MM.1S (cell line): ENCODE results near the gene PDE4B.

Experiments
- DNase-seq: peaks from one replicate; pipeline ENCODE4 v3.0.0-alpha.2; 2015
- H2AFZ ChIP-seq: fragments of 300-600 bp; sonication (generic); 2 replicates; pipeline ENCODE4 v1.6.0; 2016; ENCODE audit warnings: antibody characterized with exemption, low read length
- H3F3A ChIP-seq: fragments of 300-600 bp; sonication (generic); 2 replicates; pipeline ENCODE4 v1.6.1; 2016; ENCODE audit warnings: mild to moderate bottlenecking, antibody characterized with exemption, low read length, moderate library complexity, mixed read lengths; ENCODE audit not compliant: insufficient read depth
- H3K27ac ChIP-seq: fragments of 300-600 bp; sonication (generic); 2 replicates; pipeline ENCODE4 v1.5.1; 2016; ENCODE audit warnings: mild to moderate bottlenecking, low read length
- H3K27me3 ChIP-seq: fragments of 300-600 bp; sonication (generic); replicated peaks from 2 replicates; pipeline ENCODE4 v1.6.0; 2016; ENCODE audit warnings: low read length; ENCODE audit not compliant: insufficient read depth
- H3K36me3 ChIP-seq: fragments of 300-600 bp; sonication (generic); replicated peaks from 2 replicates; pipeline ENCODE4 v1.6.1; 2016; ENCODE audit warnings: mild to moderate bottlenecking, low read length, mixed read lengths; ENCODE audit not compliant: insufficient read depth
- H3K4me1 ChIP-seq: fragments of 300-600 bp; sonication (generic); 2 replicates; pipeline ENCODE4 v1.6.1; 2016; ENCODE audit warnings: low read length, mixed read lengths
- H3K4me2 ChIP-seq: fragments of 300-600 bp; sonication (generic); 2 replicates; pipeline ENCODE4 v1.6.0; 2016; ENCODE audit warnings: low read depth, low read length
- H3K4me3 ChIP-seq: fragments of 300-600 bp; sonication (generic); 2 replicates; pipeline ENCODE4 v1.5.1; 2016; ENCODE audit warnings: low read length, mixed read lengths
- H3K79me2 ChIP-seq: fragments of 300-600 bp; sonication (generic); 2 replicates; pipeline ENCODE4 v1.6.1; 2016; ENCODE audit warnings: mixed run types, low read length, mixed read lengths
- H3K9ac ChIP-seq: fragments of 300-600 bp; sonication (generic); 2 replicates; pipeline ENCODE4 v1.6.1; 2016; ENCODE audit warnings: low read length, mixed read lengths
- H3K9me2 ChIP-seq: fragments of 300-600 bp; sonication (generic); replicated peaks from 2 replicates; pipeline ENCODE4 v1.6.1; 2016; ENCODE audit warnings: mild to moderate bottlenecking, low read length, mixed read lengths; ENCODE audit not compliant: insufficient read depth
- H3K9me3 ChIP-seq: fragments of 300-600 bp; sonication (generic); replicated peaks from 2 replicates; pipeline ENCODE4 v1.6.1; 2016; ENCODE audit warnings: mild to moderate bottlenecking, low read length, mixed read lengths; ENCODE audit not compliant: insufficient read depth
- H4K20me1 ChIP-seq: fragments of 300-600 bp; sonication (generic); 2 replicates; pipeline ENCODE4 v1.6.1; 2016; ENCODE audit warnings: mild to moderate bottlenecking, low read length, moderate library complexity, mixed read lengths; ENCODE audit not compliant: insufficient read depth
- CTCF ChIP-seq: fragments of 300-600 bp; sonication (generic); IDR thresholded peaks from 2 replicates; pipeline ENCODE4 v1.5.1; 2016; ENCODE audit warnings: antibody characterized with exemption, low read length, mixed read lengths
- EZH2 ChIP-seq: fragments of 300-600 bp; sonication (generic); optimal IDR thresholded peaks from 2 replicates; pipeline ENCODE3; 2017; ENCODE audit warnings: low read depth, mild to moderate bottlenecking, antibody characterized with exemption, low read length, mixed read lengths
- EZH2phosphoT487 ChIP-seq: fragments of 300-600 bp; sonication (generic); IDR thresholded peaks from 2 replicates; pipeline ENCODE4 v1.6.1; 2018; ENCODE audit warnings: antibody characterized with exemption, low read length

PDE4B gene

DNA sequence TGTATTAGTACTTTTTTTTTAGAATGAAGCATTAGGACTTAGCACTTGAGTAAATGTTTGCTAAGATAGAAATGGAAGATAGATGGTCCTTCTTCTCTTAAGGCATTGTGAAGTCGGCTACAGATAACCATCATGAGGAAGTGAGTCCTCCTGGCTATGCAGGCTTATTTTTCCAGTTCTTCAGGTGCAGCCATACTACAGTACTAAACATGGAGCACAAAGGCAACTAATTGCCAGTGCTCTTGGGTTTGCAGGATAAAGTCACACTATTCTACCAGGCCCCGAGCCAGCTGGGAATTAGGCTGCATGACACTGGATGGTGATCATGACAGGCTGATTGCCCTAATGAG lies 543.9 kb downstream of the PDE4B start:
- Histone ChIP-seq H3K4me3 (peak overlapping the region; percentile 82), H4K20me1 (no peaks in the 10 kb centered on the region), H3K9me2 (no peaks in the 10 kb centered on the region), H3F3A (peaks cover 38% of the 10 kb centered on the region), H2AFZ (no peak overlapping the region), H3K79me2 (peaks cover 86% of the 10 kb centered on the region), H3K9me3 (no peaks in the 10 kb centered on the region), H3K36me3 (no peaks in the 10 kb centered on the region), H3K9ac (peak overlapping the region; percentile 87), H3K27me3 (no peaks in the 10 kb centered on the region), H3K4me1 (peaks cover 44% of the 10 kb centered on the region), H3K27ac (peak overlapping the region; percentile 93), H3K4me2 (peak overlapping the region; percentile 94)
- TF ChIP-seq EZH2, result no peak
- no peak for TF ChIP-seq CTCF
- no peak for TF ChIP-seq EZH2phosphoT487
- DNase-seq, result no peak

DNA sequence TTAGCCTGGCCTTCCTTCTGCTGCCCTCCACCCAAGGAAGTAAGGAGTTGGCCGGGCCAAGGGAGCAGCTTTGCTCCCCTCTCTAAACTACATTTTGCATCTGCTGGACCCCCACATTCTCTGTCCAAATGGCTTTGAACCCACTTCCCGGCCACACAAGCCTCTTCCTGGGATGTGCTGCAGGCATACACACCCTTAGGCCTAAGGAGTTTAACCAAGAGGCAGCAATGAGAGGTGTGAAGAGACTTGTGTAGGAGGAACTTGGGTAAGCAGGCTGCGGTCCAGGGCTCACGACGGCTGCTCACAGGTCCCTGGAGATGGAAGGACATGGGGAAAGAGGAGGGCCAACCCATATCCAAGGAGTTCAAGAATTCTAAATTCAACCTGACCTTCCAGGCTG lies 544.6 kb downstream of the PDE4B start:
- Histone ChIP-seq H2AFZ (no peak overlapping the region), H3K4me1 (peaks cover 45% of the 10 kb centered on the region)

DNA sequence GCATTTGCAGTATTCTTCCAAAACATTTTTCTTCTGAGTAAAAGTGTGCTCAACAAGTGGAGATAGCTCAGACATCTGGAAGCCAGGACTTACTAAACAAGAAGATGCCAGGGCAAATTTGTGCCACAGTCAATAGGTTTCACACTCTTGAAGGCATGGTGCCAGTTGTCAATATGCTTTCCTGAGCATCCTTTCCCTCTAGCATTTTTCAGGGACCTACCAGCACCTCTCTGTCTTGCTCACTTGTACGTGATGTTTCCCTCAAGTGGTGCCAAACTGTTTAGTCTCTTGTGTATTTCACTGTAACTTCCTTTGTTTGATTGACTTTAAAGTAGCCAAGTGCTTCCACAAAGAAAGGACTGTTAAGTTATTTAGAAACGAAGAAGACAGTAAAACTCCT lies 547.2 kb downstream of the PDE4B start:
- Histone ChIP-seq H3K4me3 (no peak overlapping the region), H3K9me3 (no peaks in the 10 kb centered on the region), H3K9me2 (no peaks in the 10 kb centered on the region), H2AFZ (no peak overlapping the region), H3K4me1 (peaks cover 45% of the 10 kb centered on the region), H3K79me2 (peaks cover 86% of the 10 kb centered on the region), H3K27ac (0 out of 2 replicates have a peak overlapping the region, but pooled peaks have one; percentile 2), H3K4me2 (no peak overlapping the region), H3K36me3 (no peaks in the 10 kb centered on the region), H4K20me1 (no peaks in the 10 kb centered on the region), H3F3A (peaks cover 28% of the 10 kb centered on the region), H3K27me3 (no peaks in the 10 kb centered on the region), H3K9ac (peak overlapping the region; percentile 12; the same call in 1 of the 2 replicates)
- no peak for DNase-seq
- TF ChIP-seq EZH2, result no peak
- TF ChIP-seq EZH2phosphoT487, result no peak
- no peak for TF ChIP-seq CTCF

More for the DNA sequence above, 544.6 kb downstream of the PDE4B start:
- Histone ChIP-seq H3K4me2 (peak overlapping the region; percentile 94), H3K4me3 (no peak overlapping the region), H3F3A (peaks cover 37% of the 10 kb centered on the region), H3K27ac (peak overlapping the region; percentile 93), H4K20me1 (no peaks in the 10 kb centered on the region), H3K79me2 (peaks cover 91% of the 10 kb centered on the region), H3K36me3 (no peaks in the 10 kb centered on the region), H3K9me3 (no peaks in the 10 kb centered on the region), H3K9me2 (no peaks in the 10 kb centered on the region), H3K27me3 (no peaks in the 10 kb centered on the region), H3K9ac (0 out of 2 replicates have a peak overlapping the region, but pooled peaks have one; percentile 87)
- no peak for DNase-seq
- TF ChIP-seq EZH2 (no peak), EZH2phosphoT487 (no peak), CTCF (no peak)
